HG03196 (cell line): ENCODE measurements around the gene NLRC4.
"Not testable (repeated sequence)": the region's sequence is repeated elsewhere in the genome, so short reads cannot be mapped to it uniquely, and the experiment has no call there.

Source experiments
- ATAC-seq: cut with Tn5 transposase; IDR thresholded peaks from one replicate; pipeline ENCODE4 v1.9.1; 2021; ENCODE audit not compliant: unreplicated experiment

NLRC4 gene

GRCh38 chr2:32264422-32265105 is at the start of gene NLRC4:
Gene NLRC4, minus strand, starts transcription at chr2:32264886. Its CDS starts 8,111 bp downstream, at chr2:32256775.
- ATAC-seq: peak; percentile 63

GRCh38 chr2:32310577-32310976 is 45.9 kb upstream of the NLRC4 start:
- no peak for ATAC-seq

- ATAC-seq: not testable (repeated sequence)
These were observed 29.4 kb upstream of the NLRC4 start for GRCh38 chr2:32293966-32294562.

GRCh38 chr2:32293493-32293892 is 28.8 kb upstream of the NLRC4 start:
- ATAC-seq: not testable (repeated sequence)

GRCh38 chr2:32291746-32292145 is 27.1 kb upstream of the NLRC4 start:
- ATAC-seq: no peak

- no peak for ATAC-seq
These were observed 25.3 kb upstream of the NLRC4 start for GRCh38 chr2:32290000-32290339.

GRCh38 chr2:32289165-32289999 is 24.7 kb upstream of the NLRC4 start:
- no peak for ATAC-seq

- ATAC-seq: no peak
These were observed 19.6 kb upstream of the NLRC4 start for GRCh38 chr2:32284321-32284720.

GRCh38 chr2:32278478-32278853 is 13.8 kb upstream of the NLRC4 start:
- no peak for ATAC-seq

- ATAC-seq: peak; percentile 100
These were observed 13.2 kb upstream of the NLRC4 start, which contains the start of gene YIPF4 for GRCh38 chr2:32277674-32278477. Gene YIPF4, plus strand, starts transcription at chr2:32277904. Its CDS starts 252 bp downstream, at chr2:32278156.

- ATAC-seq: no peak
These were observed 12.6 kb upstream of the NLRC4 start for GRCh38 chr2:32277363-32277673.

GRCh38 chr2:32275790-32276189 is 11.1 kb upstream of the NLRC4 start:
- ATAC-seq: not testable (repeated sequence)

GRCh38 chr2:32274289-32274688 is 9.6 kb upstream of the NLRC4 start:
- ATAC-seq: no peak

- no peak for ATAC-seq
These were observed 7.6 kb upstream of the NLRC4 start for GRCh38 chr2:32272279-32272678.

- no peak for ATAC-seq
These were observed 6.4 kb upstream of the NLRC4 start for GRCh38 chr2:32271063-32271462.

- ATAC-seq: no peak
These were observed 2.6 kb downstream of the NLRC4 start for GRCh38 chr2:32262105-32262504.

GRCh38 chr2:32260376-32260775 is 4.3 kb downstream of the NLRC4 start:
- ATAC-seq: no peak

GRCh38 chr2:32258242-32258641 is 6.4 kb downstream of the NLRC4 start:
- ATAC-seq: no peak

- no peak for ATAC-seq
These were observed 14.4 kb downstream of the NLRC4 start for GRCh38 chr2:32250290-32250689.

GRCh38 chr2:32249731-32250236 is 14.9 kb downstream of the NLRC4 start:
- no peak for ATAC-seq

- no peak for ATAC-seq
These were observed 16.4 kb downstream of the NLRC4 start for GRCh38 chr2:32248299-32248698.
